ENCODE measurements around the gene TRIM40. TPM values are rescaled to one million over a fixed set of nuclear protein-coding genes. Genes with fewer than 3 reads are reported as not detected.
"Not testable (repeated sequence)": the region's sequence is repeated elsewhere in the genome, so short reads cannot be mapped to it uniquely, and the experiment has no call there.

The TRIM40 gene
- total RNA-seq, 1 donor from 2014 or later, result not detected

DNA sequence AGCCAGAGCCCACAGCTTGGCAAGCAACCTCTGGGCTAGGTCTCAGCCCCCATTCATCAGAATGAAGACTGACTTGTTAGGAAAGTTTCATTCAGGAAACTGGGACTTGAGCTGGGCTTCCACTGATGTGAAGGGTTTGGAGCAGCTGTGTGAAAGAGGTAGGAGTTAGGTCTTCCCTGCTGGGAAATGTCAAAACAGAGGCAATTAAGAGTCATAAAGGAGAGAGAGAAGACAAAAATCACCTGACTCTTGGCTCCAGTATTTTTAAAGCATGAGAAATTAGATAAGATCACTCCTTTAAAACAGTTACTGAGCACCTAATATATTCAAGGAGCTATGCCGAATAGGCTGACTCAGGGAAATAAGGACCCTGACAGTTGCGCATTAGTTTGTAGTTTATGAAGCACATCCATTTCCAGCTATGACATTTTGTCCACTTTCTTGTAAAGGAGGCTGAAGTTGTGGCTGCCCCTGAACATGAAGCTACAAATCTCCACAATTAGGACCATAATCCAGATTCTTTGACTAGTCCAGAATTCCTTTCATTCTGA is 3.9 kb upstream of the TRIM40 start:
- no peak for DNase-seq (ENCODE audit: low read depth)
- Histone ChIP-seq H3K9ac (ENCODE audit: low read length) (no peak overlapping the region), H3K4me1 (ENCODE audit: insufficient read depth, low read length) (no peaks in the 10 kb centered on the region), H2AFZ (ENCODE audit: low read depth, low read length) (no peak overlapping the region), H3K36me3 (ENCODE audit: insufficient read depth, low read length) (no peaks in the 10 kb centered on the region), H3K9me3 (ENCODE audit: insufficient read depth, low read depth, low read length) (no peaks in the 10 kb centered on the region), H3K79me2 (ENCODE audit: insufficient read depth, low read length) (no peaks in the 10 kb centered on the region), H3K27ac (ENCODE audit: low read depth, low read length) (no peak overlapping the region), H4K20me1 (ENCODE audit: insufficient read depth, low read length) (no peaks in the 10 kb centered on the region), H3K27me3 (ENCODE audit: insufficient read depth, low read length) (peaks cover 55% of the 10 kb centered on the region), H3K4me2 (ENCODE audit: low read length) (no peak overlapping the region), H3K4me3 (ENCODE audit: insufficient read depth, low read depth, low read length) (no peak overlapping the region)
- no peak for TF ChIP-seq EZH2 (IDR thresholded peaks at IDR 0.05; ENCODE audit: insufficient read depth, low read length)
- TF ChIP-seq, protein P1, sequence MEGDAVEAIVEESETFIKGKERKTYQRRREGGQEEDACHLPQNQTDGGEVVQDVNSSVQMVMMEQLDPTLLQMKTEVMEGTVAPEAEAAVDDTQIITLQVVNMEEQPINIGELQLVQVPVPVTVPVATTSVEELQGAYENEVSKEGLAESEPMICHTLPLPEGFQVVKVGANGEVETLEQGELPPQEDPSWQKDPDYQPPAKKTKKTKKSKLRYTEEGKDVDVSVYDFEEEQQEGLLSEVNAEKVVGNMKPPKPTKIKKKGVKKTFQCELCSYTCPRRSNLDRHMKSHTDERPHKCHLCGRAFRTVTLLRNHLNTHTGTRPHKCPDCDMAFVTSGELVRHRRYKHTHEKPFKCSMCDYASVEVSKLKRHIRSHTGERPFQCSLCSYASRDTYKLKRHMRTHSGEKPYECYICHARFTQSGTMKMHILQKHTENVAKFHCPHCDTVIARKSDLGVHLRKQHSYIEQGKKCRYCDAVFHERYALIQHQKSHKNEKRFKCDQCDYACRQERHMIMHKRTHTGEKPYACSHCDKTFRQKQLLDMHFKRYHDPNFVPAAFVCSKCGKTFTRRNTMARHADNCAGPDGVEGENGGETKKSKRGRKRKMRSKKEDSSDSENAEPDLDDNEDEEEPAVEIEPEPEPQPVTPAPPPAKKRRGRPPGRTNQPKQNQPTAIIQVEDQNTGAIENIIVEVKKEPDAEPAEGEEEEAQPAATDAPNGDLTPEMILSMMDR (IDR thresholded peaks at IDR 0.05; ENCODE audit: insufficient read depth, low read depth, low read length), result no peak
- peaks cover 66% of the 10 kb centered on the region for H3K27me3 Mint-ChIP-seq (ENCODE audit: low read depth, unreplicated experiment)
- FAIRE-seq, result no peak
- H3K4me1 Mint-ChIP-seq (ENCODE audit: low read depth, unreplicated experiment), result no peaks in the 10 kb centered on the region
- no peaks in the 10 kb centered on the region for H3K9me3 Mint-ChIP-seq (ENCODE audit: unreplicated experiment)
- no peaks in the 10 kb centered on the region for H3K36me3 Mint-ChIP-seq (ENCODE audit: low read depth, unreplicated experiment)
- no peak overlapping the region for H3K27ac Mint-ChIP-seq (ENCODE audit: unreplicated experiment)
- no peak overlapping the region for H3K4me3 Mint-ChIP-seq (ENCODE audit: unreplicated experiment)

DNA sequence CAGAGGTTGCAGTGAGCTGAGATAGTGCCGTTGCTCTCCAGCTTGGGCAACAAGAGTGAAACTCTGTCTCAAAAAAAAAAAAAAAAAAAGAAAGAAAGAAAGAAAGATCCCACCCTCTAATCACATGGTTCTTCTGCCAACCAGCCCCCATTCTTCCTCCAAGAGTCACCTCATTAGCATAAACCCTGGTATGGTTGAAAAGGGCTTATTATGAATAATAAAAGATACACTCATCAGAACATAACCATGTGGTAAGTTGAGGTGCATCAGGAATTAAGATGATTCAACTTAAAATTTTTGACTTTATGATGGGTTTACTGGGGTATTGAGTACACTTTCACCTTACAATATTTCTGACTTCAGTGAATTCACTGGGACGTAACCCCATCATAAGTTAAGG is 793 bp upstream of the TRIM40 start:
- H3K27me3 ChIP-seq (ENCODE audit: insufficient read depth, low read length), result peaks cover 27% of the 10 kb centered on the region
- no peaks in the 10 kb centered on the region for H3K79me2 ChIP-seq (ENCODE audit: insufficient read depth, low read length)
- Mint-ChIP-seq H3K4me1 (ENCODE audit: low read depth, unreplicated experiment) (no peaks in the 10 kb centered on the region), H3K9me3 (ENCODE audit: unreplicated experiment) (no peaks in the 10 kb centered on the region), H3K36me3 (ENCODE audit: low read depth, unreplicated experiment) (no peaks in the 10 kb centered on the region), H3K4me3 (ENCODE audit: unreplicated experiment) (no peak overlapping the region), H3K27me3 (ENCODE audit: low read depth, unreplicated experiment) (peaks cover 52% of the 10 kb centered on the region), H3K27ac (ENCODE audit: unreplicated experiment) (no peak overlapping the region)
- TF ChIP-seq, protein P1 (IDR thresholded peaks at IDR 0.05; ENCODE audit: insufficient read depth, low read depth, low read length), result no peak
- TF ChIP-seq EZH2 (IDR thresholded peaks at IDR 0.05; ENCODE audit: insufficient read depth, low read length), result no peak
- FAIRE-seq, result no peak
- H4K20me1 ChIP-seq (ENCODE audit: insufficient read depth, low read length), result no peaks in the 10 kb centered on the region
- no peak overlapping the region for H3K27ac ChIP-seq (ENCODE audit: low read depth, low read length)
- no peak overlapping the region for H2AFZ ChIP-seq (ENCODE audit: low read depth, low read length)
- no peaks in the 10 kb centered on the region for H3K36me3 ChIP-seq (ENCODE audit: insufficient read depth, low read length)
- no peaks in the 10 kb centered on the region for H3K4me1 ChIP-seq (ENCODE audit: insufficient read depth, low read length)
- no peak overlapping the region for H3K4me2 ChIP-seq (ENCODE audit: low read length)
- no peak overlapping the region for H3K4me3 ChIP-seq (ENCODE audit: insufficient read depth, low read depth, low read length)
- H3K9ac ChIP-seq (ENCODE audit: low read length), result no peak overlapping the region
- H3K9me3 ChIP-seq (ENCODE audit: insufficient read depth, low read depth, low read length), result no peaks in the 10 kb centered on the region
- DNase-seq (ENCODE audit: low read depth), result no peak

DNA sequence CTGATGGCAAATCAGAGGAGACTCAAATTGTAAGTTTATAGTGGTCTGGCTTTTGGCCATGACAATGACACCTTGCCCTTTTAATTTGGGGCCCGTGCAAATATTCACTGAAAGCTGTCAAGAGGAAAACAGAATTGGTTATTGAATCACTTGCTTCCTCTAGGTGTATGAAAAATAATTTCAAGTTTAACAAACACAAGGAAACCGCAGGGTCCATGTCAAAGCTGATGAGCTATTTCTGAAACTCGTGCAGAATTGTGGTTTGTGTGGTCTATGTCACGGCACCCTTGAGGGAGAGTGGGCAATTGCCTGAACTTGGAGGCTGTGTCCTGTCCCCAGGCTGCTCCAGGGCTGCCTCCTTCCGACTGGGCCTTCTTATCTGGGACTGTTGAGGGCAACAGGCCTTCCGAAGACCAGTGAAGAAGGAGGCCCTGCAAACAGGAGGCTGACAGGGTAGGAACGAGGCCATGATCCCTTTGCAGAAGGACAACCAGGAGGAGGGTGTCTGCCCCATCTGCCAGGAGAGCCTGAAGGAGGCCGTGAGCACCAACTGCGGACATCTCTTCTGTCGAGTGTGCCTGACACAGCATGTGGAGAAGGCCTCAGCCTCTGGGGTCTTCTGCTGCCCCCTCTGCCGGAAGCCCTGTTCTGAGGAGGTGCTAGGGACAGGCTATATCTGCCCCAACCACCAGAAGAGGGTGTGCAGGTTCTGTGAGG is 788 bp downstream of the TRIM40 start:
- peaks cover 39% of the 10 kb centered on the region for H3K27me3 Mint-ChIP-seq (ENCODE audit: low read depth, unreplicated experiment)
- H3K4me1 Mint-ChIP-seq (ENCODE audit: low read depth, unreplicated experiment), result no peaks in the 10 kb centered on the region
- H3K79me2 ChIP-seq (ENCODE audit: insufficient read depth, low read length), result no peaks in the 10 kb centered on the region
- FAIRE-seq (no peak), DNase-seq (ENCODE audit: low read depth) (no peak)
- no peaks in the 10 kb centered on the region for H3K4me1 ChIP-seq (ENCODE audit: insufficient read depth, low read length)
- no peak for TF ChIP-seq EZH2 (IDR thresholded peaks at IDR 0.05; ENCODE audit: insufficient read depth, low read length)
- TF ChIP-seq, protein P1 (IDR thresholded peaks at IDR 0.05; ENCODE audit: insufficient read depth, low read depth, low read length), result no peak
- no peak overlapping the region for H3K27ac ChIP-seq (ENCODE audit: low read depth, low read length)
- no peaks in the 10 kb centered on the region for H3K36me3 ChIP-seq (ENCODE audit: insufficient read depth, low read length)
- H3K9me3 Mint-ChIP-seq (ENCODE audit: unreplicated experiment), result peaks cover 2% of the 10 kb centered on the region
- H4K20me1 ChIP-seq (ENCODE audit: insufficient read depth, low read length), result no peaks in the 10 kb centered on the region
- no peak overlapping the region for H2AFZ ChIP-seq (ENCODE audit: low read depth, low read length)
- no peak overlapping the region for H3K4me2 ChIP-seq (ENCODE audit: low read length)
- H3K9me3 ChIP-seq (ENCODE audit: insufficient read depth, low read depth, low read length), result no peaks in the 10 kb centered on the region
- H3K4me3 ChIP-seq (ENCODE audit: insufficient read depth, low read depth, low read length), result no peak overlapping the region
- no peak overlapping the region for H3K4me3 Mint-ChIP-seq (ENCODE audit: unreplicated experiment)
- peaks cover 25% of the 10 kb centered on the region for H3K27me3 ChIP-seq (ENCODE audit: insufficient read depth, low read length)
- H3K36me3 Mint-ChIP-seq (ENCODE audit: low read depth, unreplicated experiment), result no peaks in the 10 kb centered on the region
- H3K27ac Mint-ChIP-seq (ENCODE audit: unreplicated experiment), result no peak overlapping the region
- no peak overlapping the region for H3K9ac ChIP-seq (ENCODE audit: low read length)

DNA sequence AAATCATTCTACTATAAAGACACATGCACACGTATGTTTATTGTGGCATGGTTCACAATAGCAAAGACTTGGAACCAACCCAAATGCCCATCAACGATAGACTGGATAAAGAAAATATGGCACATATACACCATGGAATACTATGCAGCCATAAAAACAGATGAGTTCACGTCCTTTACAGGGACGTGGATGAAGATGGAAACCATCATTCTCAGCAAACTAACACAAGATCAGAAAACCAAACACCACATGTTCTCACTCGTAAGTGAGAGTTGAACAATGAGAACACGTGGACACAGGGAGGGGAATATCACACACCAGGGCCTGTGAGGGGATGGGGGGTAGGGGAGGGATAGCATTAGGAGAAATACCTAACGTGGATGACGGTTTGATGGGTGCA is 4.3 kb downstream of the TRIM40 start:
- H3K36me3 Mint-ChIP-seq (ENCODE audit: low read depth, unreplicated experiment); H3K27ac Mint-ChIP-seq (ENCODE audit: unreplicated experiment); FAIRE-seq; H3K4me1 ChIP-seq (ENCODE audit: insufficient read depth, low read length); H3K36me3 ChIP-seq (ENCODE audit: insufficient read depth, low read length); H3K9me3 Mint-ChIP-seq (ENCODE audit: unreplicated experiment); H3K4me1 Mint-ChIP-seq (ENCODE audit: low read depth, unreplicated experiment); H2AFZ ChIP-seq (ENCODE audit: low read depth, low read length); H3K4me3 ChIP-seq (ENCODE audit: insufficient read depth, low read depth, low read length); H3K4me3 Mint-ChIP-seq (ENCODE audit: unreplicated experiment); DNase-seq (ENCODE audit: low read depth); H3K4me2 ChIP-seq (ENCODE audit: low read length); H3K9ac ChIP-seq (ENCODE audit: low read length); H3K79me2 ChIP-seq (ENCODE audit: insufficient read depth, low read length); H3K9me3 ChIP-seq (ENCODE audit: insufficient read depth, low read depth, low read length); H4K20me1 ChIP-seq (ENCODE audit: insufficient read depth, low read length); H3K27ac ChIP-seq (ENCODE audit: low read depth, low read length): not testable (repeated sequence)
- H3K27me3 Mint-ChIP-seq (ENCODE audit: low read depth, unreplicated experiment), result peaks cover 43% of the 10 kb centered on the region
- H3K27me3 ChIP-seq (ENCODE audit: insufficient read depth, low read length), result peaks cover 26% of the 10 kb centered on the region

All from astrocyte (in vitro differentiated cells and primary cell).